Measurements from ENCODE around the gene CUBN.

CUBN gene

DNA sequence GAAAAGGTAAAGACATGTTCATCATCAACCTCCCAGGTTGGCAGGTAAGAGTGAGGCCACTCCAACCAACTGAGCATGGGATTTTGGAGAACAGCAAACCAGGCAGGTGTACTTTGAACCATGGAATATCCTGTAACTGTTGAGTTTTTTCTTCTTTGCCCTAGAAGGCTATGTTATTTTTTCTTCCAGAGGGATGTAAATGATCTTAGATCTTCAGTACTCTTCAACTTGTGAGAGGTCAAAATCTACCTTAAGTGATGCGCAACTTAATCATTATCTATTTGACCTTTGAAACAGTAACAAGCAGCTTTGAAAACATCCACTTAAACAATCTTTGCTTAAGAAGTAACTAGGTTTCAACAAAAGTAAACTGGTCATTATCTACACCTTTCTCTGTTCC is at the start of gene CUBN:
Gene CUBN (minus strand): TSS at position 71 of the 400 bp plus-strand sequence. CDS start 46 bp downstream, at position 25.
- ATAC-seq: no peak
- Mint-ChIP-seq H3K9me3 (no peaks in the 10 kb centered on the region), H3K27me3 (no peaks in the 10 kb centered on the region), H3K27ac (no peak within 1 kb of the TSS), H3K4me3 (no peak within 1 kb of the TSS), H3K4me1 (no peaks in the 10 kb centered on the region)
- DNase-seq: no peak

DNA sequence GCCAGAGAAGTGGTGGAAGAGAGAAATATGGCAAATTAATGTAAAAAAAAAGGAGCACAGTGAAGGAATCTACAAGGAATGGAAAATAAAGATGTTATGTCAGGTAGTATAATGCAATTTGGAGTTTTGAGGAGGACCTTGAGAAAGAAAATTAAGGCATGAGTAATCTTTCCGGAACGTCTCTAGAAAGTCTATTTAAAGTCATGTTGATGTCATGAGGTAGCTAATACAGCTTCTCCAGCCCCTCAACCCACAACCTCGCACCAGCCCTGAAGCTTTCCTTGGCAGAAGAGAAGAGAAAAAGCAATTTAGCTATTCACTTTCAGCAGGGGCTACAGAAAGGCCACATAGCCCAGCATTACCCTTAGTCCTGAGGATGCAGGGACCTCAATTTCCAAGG is 49.4 kb upstream of the CUBN start:
- DNase-seq (no peak), ATAC-seq (no peak)
- Mint-ChIP-seq H3K9me3 (no peaks in the 10 kb centered on the region), H3K4me3 (no peak overlapping the region), H3K27ac (no peak overlapping the region), H3K27me3 (no peaks in the 10 kb centered on the region), H3K4me1 (peaks cover 22% of the 10 kb centered on the region)

GRCh38 chr10:17178006-17178405 is 48.4 kb upstream of the CUBN start:
- Mint-ChIP-seq H3K27ac (no peak overlapping the region), H3K4me3 (no peak overlapping the region), H3K27me3 (no peaks in the 10 kb centered on the region)

GRCh38 chr10:17177014-17177413 is 47.4 kb upstream of the CUBN start:
- ATAC-seq (no peak), DNase-seq (no peak)
- no peak overlapping the region for H3K27ac Mint-ChIP-seq
- H3K27me3 Mint-ChIP-seq: no peaks in the 10 kb centered on the region
- H3K4me3 Mint-ChIP-seq: no peak overlapping the region
- H3K4me1 Mint-ChIP-seq: peaks cover 21% of the 10 kb centered on the region
- H3K9me3 Mint-ChIP-seq: no peaks in the 10 kb centered on the region

More at GRCh38 chr10:17178006-17178405, 48.4 kb upstream of the CUBN start:
- Mint-ChIP-seq H3K4me1 (peaks cover 22% of the 10 kb centered on the region), H3K9me3 (no peaks in the 10 kb centered on the region)
- no peak for DNase-seq
- no peak for ATAC-seq

DNA sequence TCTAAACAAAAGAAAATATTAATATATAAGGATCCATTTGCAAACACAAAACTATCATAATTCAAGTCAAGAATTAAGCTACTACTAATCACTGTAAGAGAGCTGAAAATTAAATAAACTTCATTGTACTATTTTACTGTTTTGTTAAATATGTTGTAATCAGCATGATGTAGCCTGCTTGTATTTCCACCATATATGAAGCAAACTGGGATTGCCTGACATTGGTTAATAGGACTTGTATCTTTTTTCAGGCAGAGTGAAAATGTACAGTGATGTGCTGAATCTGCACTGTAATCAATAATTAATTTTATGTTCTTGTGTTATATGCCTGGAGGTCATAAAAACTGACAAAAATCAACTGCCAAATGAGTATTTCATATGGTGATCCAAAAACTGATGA is 46.5 kb upstream of the CUBN start:
- peak overlapping the region in 1 of 2 donors; percentile 74 for H3K4me3 Mint-ChIP-seq
- H3K4me1 Mint-ChIP-seq: peaks cover 16% of the 10 kb centered on the region
- no peaks in the 10 kb centered on the region for H3K27me3 Mint-ChIP-seq
- peak overlapping the region in 1 of 2 donors; percentile 97 for H3K27ac Mint-ChIP-seq
- no peak for ATAC-seq
- H3K9me3 Mint-ChIP-seq: no peaks in the 10 kb centered on the region
- DNase-seq: no peak

GRCh38 chr10:17175551-17175950 is 45.9 kb upstream of the CUBN start:
- H3K27ac Mint-ChIP-seq: peak overlapping the region; percentile 78 to 97
- peak in 1 of 2 donors; percentile 24 for DNase-seq
- no peaks in the 10 kb centered on the region for H3K9me3 Mint-ChIP-seq
- H3K4me1 Mint-ChIP-seq: peaks cover 16% of the 10 kb centered on the region
- H3K4me3 Mint-ChIP-seq: peak overlapping the region; percentile 74 to 79
- H3K27me3 Mint-ChIP-seq: no peaks in the 10 kb centered on the region
- ATAC-seq: peak; percentile 78

DNA sequence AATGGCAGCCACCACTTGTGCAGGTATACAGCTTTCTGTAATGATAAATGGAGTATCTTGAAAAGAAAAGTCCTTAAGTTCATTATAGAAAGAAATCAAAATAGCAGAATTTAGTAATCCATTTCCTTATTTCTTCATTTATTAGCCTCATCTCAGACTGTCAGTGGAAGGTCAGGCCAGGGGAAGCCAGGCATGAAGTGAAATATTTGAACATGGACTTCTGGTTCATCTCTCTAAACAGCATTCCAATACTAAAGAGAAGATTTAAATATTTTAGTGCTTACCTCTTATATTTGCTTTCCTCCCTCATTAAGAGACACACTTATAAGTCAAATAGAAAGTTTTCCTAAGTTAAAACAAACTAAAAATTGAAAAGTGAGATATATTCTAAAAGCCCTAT is 45.0 kb upstream of the CUBN start:
- no peak overlapping the region for H3K4me3 Mint-ChIP-seq
- DNase-seq (no peak), ATAC-seq (no peak)
- H3K4me1 Mint-ChIP-seq: peaks cover 16% of the 10 kb centered on the region
- H3K27me3 Mint-ChIP-seq: no peaks in the 10 kb centered on the region
- no peaks in the 10 kb centered on the region for H3K9me3 Mint-ChIP-seq
- no peak overlapping the region for H3K27ac Mint-ChIP-seq

- no peak overlapping the region for H3K27ac Mint-ChIP-seq
- ATAC-seq (no peak), DNase-seq (no peak)
- H3K4me3 Mint-ChIP-seq: no peak overlapping the region
- peaks cover 11% of the 10 kb centered on the region for H3K4me1 Mint-ChIP-seq
- no peaks in the 10 kb centered on the region for H3K27me3 Mint-ChIP-seq
- no peaks in the 10 kb centered on the region for H3K9me3 Mint-ChIP-seq
These were observed 41.6 kb upstream of the CUBN start for GRCh38 chr10:17171141-17171641.

GRCh38 chr10:17169803-17170202 is 40.2 kb upstream of the CUBN start:
- H3K4me1 Mint-ChIP-seq: peaks cover under 1% of the 10 kb centered on the region
- no peak for DNase-seq
- H3K27me3 Mint-ChIP-seq: no peaks in the 10 kb centered on the region
- H3K4me3 Mint-ChIP-seq: no peak overlapping the region
- no peak overlapping the region for H3K27ac Mint-ChIP-seq
- ATAC-seq: no peak
- H3K9me3 Mint-ChIP-seq: no peaks in the 10 kb centered on the region

DNA sequence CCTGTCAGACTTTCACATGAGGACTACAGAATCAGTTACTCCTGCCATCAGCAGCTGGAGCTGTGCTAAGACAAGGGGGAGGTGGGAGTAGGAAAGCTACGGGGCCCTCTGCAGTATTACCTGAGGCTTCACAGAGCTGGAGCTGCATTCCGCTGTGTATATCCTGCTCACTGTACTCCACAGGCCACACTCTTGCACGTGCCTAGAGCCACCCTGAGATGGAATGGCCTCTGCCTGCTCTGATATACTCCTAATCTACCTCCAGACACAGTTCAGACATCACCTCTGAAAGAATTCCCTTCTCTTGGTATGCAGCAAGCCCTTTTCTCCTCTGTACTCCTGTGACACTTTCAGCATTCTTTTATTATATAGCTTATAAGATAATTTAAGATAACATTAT is 37.1 kb upstream of the CUBN start:
- no peak overlapping the region for H3K4me3 Mint-ChIP-seq
- no peak for DNase-seq
- H3K4me1 Mint-ChIP-seq: no peaks in the 10 kb centered on the region
- no peaks in the 10 kb centered on the region for H3K27me3 Mint-ChIP-seq
- ATAC-seq: no peak
- no peak overlapping the region for H3K27ac Mint-ChIP-seq
- no peaks in the 10 kb centered on the region for H3K9me3 Mint-ChIP-seq

- no peaks in the 10 kb centered on the region for H3K27me3 Mint-ChIP-seq
- DNase-seq: no peak
- ATAC-seq: no peak
- H3K27ac Mint-ChIP-seq: no peak overlapping the region
- no peak overlapping the region for H3K4me3 Mint-ChIP-seq
- no peaks in the 10 kb centered on the region for H3K4me1 Mint-ChIP-seq
- no peaks in the 10 kb centered on the region for H3K9me3 Mint-ChIP-seq
These were observed 33.2 kb upstream of the CUBN start for GRCh38 chr10:17162828-17163227.

- H3K4me1 Mint-ChIP-seq: no peaks in the 10 kb centered on the region
- H3K9me3 Mint-ChIP-seq: no peaks in the 10 kb centered on the region
- DNase-seq (no peak), ATAC-seq (no peak)
- H3K27ac Mint-ChIP-seq: no peak overlapping the region
- H3K4me3 Mint-ChIP-seq: no peak overlapping the region
- H3K27me3 Mint-ChIP-seq: no peaks in the 10 kb centered on the region
These were observed 32.2 kb upstream of the CUBN start for GRCh38 chr10:17161775-17162174.

- Mint-ChIP-seq H3K9me3 (no peaks in the 10 kb centered on the region), H3K4me3 (no peak overlapping the region), H3K27ac (no peak overlapping the region), H3K27me3 (no peaks in the 10 kb centered on the region), H3K4me1 (peaks cover 5% of the 10 kb centered on the region)
- no peak for DNase-seq
- ATAC-seq: no peak
These were observed 27.4 kb upstream of the CUBN start for GRCh38 chr10:17157024-17157423.

DNA sequence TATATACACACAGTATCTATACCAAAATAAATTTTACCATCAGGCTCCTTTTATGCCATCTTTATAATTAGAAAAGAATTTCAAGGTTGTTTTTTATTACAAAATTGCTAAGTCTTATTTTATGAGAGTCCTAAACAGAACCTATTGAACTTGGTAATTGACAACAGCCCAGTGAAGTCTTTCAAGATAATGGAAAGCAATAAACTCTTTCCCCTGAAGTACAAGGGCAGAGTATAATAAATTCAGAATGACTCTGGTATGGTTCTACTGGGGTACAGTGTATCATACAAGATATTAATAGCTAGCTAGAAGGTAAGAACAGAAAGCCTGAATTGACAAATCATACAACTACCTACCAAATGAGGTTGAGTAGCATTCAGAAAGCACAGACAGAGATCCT is 26.2 kb upstream of the CUBN start:
- H3K27me3 Mint-ChIP-seq: no peaks in the 10 kb centered on the region
- H3K9me3 Mint-ChIP-seq: no peaks in the 10 kb centered on the region
- no peak overlapping the region for H3K27ac Mint-ChIP-seq
- H3K4me1 Mint-ChIP-seq: peaks cover 5% of the 10 kb centered on the region
- H3K4me3 Mint-ChIP-seq: no peak overlapping the region
- DNase-seq (no peak), ATAC-seq (no peak)

- no peaks in the 10 kb centered on the region for H3K9me3 Mint-ChIP-seq
- DNase-seq: no peak
- no peak for ATAC-seq
- no peak overlapping the region for H3K4me3 Mint-ChIP-seq
- no peak overlapping the region for H3K27ac Mint-ChIP-seq
- no peaks in the 10 kb centered on the region for H3K27me3 Mint-ChIP-seq
- peaks cover 5% of the 10 kb centered on the region for H3K4me1 Mint-ChIP-seq
These were observed 24.5 kb upstream of the CUBN start for GRCh38 chr10:17154116-17154515.

- Mint-ChIP-seq H3K4me3 (no peak overlapping the region), H3K4me1 (peaks cover 5% of the 10 kb centered on the region), H3K27ac (no peak overlapping the region), H3K27me3 (no peaks in the 10 kb centered on the region), H3K9me3 (no peaks in the 10 kb centered on the region)
- DNase-seq (no peak), ATAC-seq (no peak)
These were observed 23.7 kb upstream of the CUBN start for GRCh38 chr10:17153321-17153720.

GRCh38 chr10:17151716-17152115 is 22.1 kb upstream of the CUBN start:
- H3K27me3 Mint-ChIP-seq: no peaks in the 10 kb centered on the region
- peaks cover 5% of the 10 kb centered on the region for H3K4me1 Mint-ChIP-seq
- no peak for DNase-seq
- H3K9me3 Mint-ChIP-seq: no peaks in the 10 kb centered on the region
- H3K27ac Mint-ChIP-seq: no peak overlapping the region
- no peak overlapping the region for H3K4me3 Mint-ChIP-seq
- no peak for ATAC-seq

Measured in stimulated activated naive CD8-positive, alpha-beta T cell treated with anti-CD3 and anti-CD28 coated beads, Interleukin-15, amount 100 ng/mL, for 72 hours (primary cell).